T-helper 1 cell treated with Interleukin-12 subunit alpha and Interleukin-12 subunit beta and Interleukin-4 antibody, amounts not matched to agents 30 μg/mL and 1 μg/mL, for 36 hours (primary cell): Measurements from ENCODE around the gene STAT4.

Experiments
- H3K27ac Mint-ChIP-seq: one replicate; pipeline ENCODE4 v1.8.0; 2021; ENCODE audit warnings: mild to moderate bottlenecking, mixed read lengths
- H3K27me3 Mint-ChIP-seq: one replicate; pipeline ENCODE4 v1.8.0; 2021; ENCODE audit warnings: low read depth, mixed read lengths
- H3K36me3 Mint-ChIP-seq: one replicate; pipeline ENCODE4 v1.8.0; 2021; ENCODE audit warnings: low read depth, mixed read lengths
- H3K4me1 Mint-ChIP-seq: one replicate; pipeline ENCODE4 v1.8.0; 2021; ENCODE audit warnings: low read depth, mixed read lengths
- H3K4me3 Mint-ChIP-seq: one replicate; pipeline ENCODE4 v1.8.0; 2021; ENCODE audit warnings: mild to moderate bottlenecking, moderate library complexity, mixed read lengths
- H3K9me3 Mint-ChIP-seq: one replicate; pipeline ENCODE4 v1.8.0; 2021; ENCODE audit warnings: mixed read lengths

STAT4 gene

GRCh38 chr2:191150600-191151330 is at the start of gene STAT4:
STAT4 (minus strand) TSS chr2:191150994; CDS start chr2:191148203, 2,791 bp downstream.
- Mint-ChIP-seq H3K4me3 (peak within 1 kb of the TSS; percentile 94), H3K36me3 (peaks cover 27% of the 10 kb centered on the region), H3K4me1 (peaks cover 63% of the 10 kb centered on the region), H3K27me3 (no peaks in the 10 kb centered on the region), H3K27ac (peak within 1 kb of the TSS; percentile 96), H3K9me3 (no peaks in the 10 kb centered on the region)

GRCh38 chr2:191199929-191200512 is 49.2 kb upstream of the STAT4 start:
- no peak overlapping the region for H3K4me3 Mint-ChIP-seq
- H3K27me3 Mint-ChIP-seq: no peaks in the 10 kb centered on the region
- peaks cover 36% of the 10 kb centered on the region for H3K9me3 Mint-ChIP-seq
- peaks cover 24% of the 10 kb centered on the region for H3K36me3 Mint-ChIP-seq
- H3K4me1 Mint-ChIP-seq: peaks cover 48% of the 10 kb centered on the region
- no peak overlapping the region for H3K27ac Mint-ChIP-seq

- Mint-ChIP-seq H3K9me3 (peaks cover 40% of the 10 kb centered on the region), H3K27me3 (no peaks in the 10 kb centered on the region), H3K27ac (no peak overlapping the region), H3K36me3 (peaks cover 25% of the 10 kb centered on the region), H3K4me1 (peaks cover 53% of the 10 kb centered on the region), H3K4me3 (no peak overlapping the region)
Observed at GRCh38 chr2:191198271-191198670, 47.5 kb upstream of the STAT4 start.

- H3K4me1 Mint-ChIP-seq: peaks cover 47% of the 10 kb centered on the region
- H3K27ac Mint-ChIP-seq: no peak overlapping the region
- no peaks in the 10 kb centered on the region for H3K27me3 Mint-ChIP-seq
Observed at GRCh38 chr2:191197096-191197495, 46.3 kb upstream of the STAT4 start.

GRCh38 chr2:191195021-191195420 is 44.2 kb upstream of the STAT4 start:
- peak overlapping the region; percentile 90 for H3K27ac Mint-ChIP-seq

More at GRCh38 chr2:191197096-191197495, 46.3 kb upstream of the STAT4 start:
- Mint-ChIP-seq H3K9me3 (peaks cover 40% of the 10 kb centered on the region), H3K36me3 (peaks cover 25% of the 10 kb centered on the region), H3K4me3 (no peak overlapping the region)

GRCh38 chr2:191190861-191191552 is 40.2 kb upstream of the STAT4 start:
- Mint-ChIP-seq H3K9me3 (peaks cover 23% of the 10 kb centered on the region), H3K4me3 (no peak overlapping the region), H3K27me3 (no peaks in the 10 kb centered on the region), H3K36me3 (peaks cover 13% of the 10 kb centered on the region), H3K4me1 (peaks cover 51% of the 10 kb centered on the region), H3K27ac (no peak overlapping the region)

More at GRCh38 chr2:191195021-191195420, 44.2 kb upstream of the STAT4 start:
- Mint-ChIP-seq H3K9me3 (peaks cover 48% of the 10 kb centered on the region), H3K27me3 (no peaks in the 10 kb centered on the region), H3K36me3 (peaks cover 24% of the 10 kb centered on the region), H3K4me1 (peaks cover 45% of the 10 kb centered on the region), H3K4me3 (no peak overlapping the region)

- Mint-ChIP-seq H3K9me3 (peaks cover 23% of the 10 kb centered on the region), H3K27ac (no peak overlapping the region), H3K36me3 (peaks cover 13% of the 10 kb centered on the region), H3K4me3 (no peak overlapping the region), H3K4me1 (peaks cover 51% of the 10 kb centered on the region), H3K27me3 (no peaks in the 10 kb centered on the region)
Observed at GRCh38 chr2:191190435-191190834, 39.6 kb upstream of the STAT4 start.

- peak overlapping the region; percentile 30 for H3K4me3 Mint-ChIP-seq
- H3K27me3 Mint-ChIP-seq: no peaks in the 10 kb centered on the region
- H3K36me3 Mint-ChIP-seq: peaks cover 11% of the 10 kb centered on the region
- H3K27ac Mint-ChIP-seq: no peak overlapping the region
- peaks cover 46% of the 10 kb centered on the region for H3K4me1 Mint-ChIP-seq
- peaks cover 18% of the 10 kb centered on the region for H3K9me3 Mint-ChIP-seq
Observed at GRCh38 chr2:191189112-191189635, 38.4 kb upstream of the STAT4 start.

- no peak overlapping the region for H3K4me3 Mint-ChIP-seq
- H3K36me3 Mint-ChIP-seq: peaks cover 11% of the 10 kb centered on the region
- H3K27ac Mint-ChIP-seq: no peak overlapping the region
- no peaks in the 10 kb centered on the region for H3K27me3 Mint-ChIP-seq
- peaks cover 41% of the 10 kb centered on the region for H3K4me1 Mint-ChIP-seq
- peaks cover 18% of the 10 kb centered on the region for H3K9me3 Mint-ChIP-seq
Observed at GRCh38 chr2:191188550-191189093, 37.8 kb upstream of the STAT4 start.

- H3K36me3 Mint-ChIP-seq: peaks cover 11% of the 10 kb centered on the region
Observed at GRCh38 chr2:191187105-191187829, 36.5 kb upstream of the STAT4 start.

GRCh38 chr2:191184457-191184856 is 33.7 kb upstream of the STAT4 start:
- no peaks in the 10 kb centered on the region for H3K27me3 Mint-ChIP-seq
- peaks cover 2% of the 10 kb centered on the region for H3K36me3 Mint-ChIP-seq
- H3K4me3 Mint-ChIP-seq: no peak overlapping the region
- H3K9me3 Mint-ChIP-seq: no peaks in the 10 kb centered on the region
- H3K27ac Mint-ChIP-seq: no peak overlapping the region
- peaks cover 33% of the 10 kb centered on the region for H3K4me1 Mint-ChIP-seq

More at GRCh38 chr2:191187105-191187829, 36.5 kb upstream of the STAT4 start:
- Mint-ChIP-seq H3K4me1 (peaks cover 37% of the 10 kb centered on the region), H3K27ac (no peak overlapping the region), H3K4me3 (no peak overlapping the region), H3K9me3 (peaks cover 18% of the 10 kb centered on the region), H3K27me3 (no peaks in the 10 kb centered on the region)

- H3K4me3 Mint-ChIP-seq: no peak overlapping the region
- H3K27me3 Mint-ChIP-seq: no peaks in the 10 kb centered on the region
- peaks cover 4% of the 10 kb centered on the region for H3K36me3 Mint-ChIP-seq
- H3K27ac Mint-ChIP-seq: no peak overlapping the region
- H3K9me3 Mint-ChIP-seq: peaks cover 4% of the 10 kb centered on the region
- peaks cover 28% of the 10 kb centered on the region for H3K4me1 Mint-ChIP-seq
Observed at GRCh38 chr2:191183516-191183915, 32.7 kb upstream of the STAT4 start.

GRCh38 chr2:191183081-191183480 is 32.3 kb upstream of the STAT4 start:
- Mint-ChIP-seq H3K4me3 (no peak overlapping the region), H3K27me3 (no peaks in the 10 kb centered on the region), H3K4me1 (peaks cover 26% of the 10 kb centered on the region), H3K27ac (no peak overlapping the region), H3K36me3 (peaks cover 6% of the 10 kb centered on the region), H3K9me3 (peaks cover 4% of the 10 kb centered on the region)

GRCh38 chr2:191180713-191181112 is 29.9 kb upstream of the STAT4 start:
- H3K4me1 Mint-ChIP-seq: peaks cover 36% of the 10 kb centered on the region
- H3K27ac Mint-ChIP-seq: no peak overlapping the region
- peaks cover 6% of the 10 kb centered on the region for H3K36me3 Mint-ChIP-seq
- no peaks in the 10 kb centered on the region for H3K27me3 Mint-ChIP-seq
- H3K4me3 Mint-ChIP-seq: no peak overlapping the region
- peaks cover 4% of the 10 kb centered on the region for H3K9me3 Mint-ChIP-seq
